HepG2 (cell line): Measurements from ENCODE around the gene FBXL2. TPM values are rescaled to one million over a fixed set of nuclear protein-coding genes. Genes with fewer than 3 reads are reported as not detected.
A peak's percentile ranks its signal among the peaks of the same experiment; 100 is the strongest.

ENCODE experiments used
- ATAC-seq: fragments of 200-7000 bp; cut with Tn5 transposase; 3 replicates; pipeline ENCODE4 v1.9.1; 2020; ENCODE audit warnings: mild to moderate bottlenecking, moderate library complexity
- BruUV-seq: library from RNA; stranded (reverse); fragments of 400-500 nt; replicated peaks from 2 replicates; lab custom pipeline; 2021; lab: Mats Ljungman, UMichigan
- CTCF ChIA-PET: fragments of 300-600 bp; formaldehyde crosslinking; extraction: SDS; loops from one replicate; lab custom pipeline; 2021; ENCODE audit warnings: low total read pairs, inconsistent platforms, low intra/inter-chr PET ratio; lab: Yijun Ruan, JAX
- POLR2A ChIA-PET: fragments of 350-600 bp; sonication (Branson Sonifier 250); formaldehyde crosslinking; loops from one replicate; lab custom pipeline; 2020; ENCODE audit warnings: antibody characterized with exemption, inconsistent platforms; lab: Yijun Ruan, JAX
- DNase-seq: peaks from one replicate; pipeline ENCODE4 v3.0.0-alpha.2; 2015; ENCODE audit warnings: low spot score
- FAIRE-seq: peaks from 3 replicates; lab custom pipeline; 2011; peaks lifted over from hg19 to GRCh38; lab: Jason Lieb, UNC
- H2AFZ ChIP-seq: one replicate; pipeline ENCODE4 v1.6.1; 2011; ENCODE audit warnings: low read length, inconsistent platforms
- H3K27ac ChIP-seq: fragments of 300-600 bp; 3 replicates; pipeline ENCODE4 v1.8.0; 2011; ENCODE audit warnings: mixed run types, mild to moderate bottlenecking, mixed read lengths, low read length, inconsistent platforms; ENCODE audit not compliant: insufficient read depth; ENCODE audit errors: extremely low read length
- H3K27me3 ChIP-seq, 2 experiments: fragments of 200-600 bp in 1 of 2; 2 replicates in 1 of 2; 3 replicates in 1 of 2; pipeline versions ENCODE4 v1.6.0 to v1.8.0; 2011; ENCODE audit warnings: low read length in 2 of 2, mild to moderate bottlenecking in 2 of 2, moderate library complexity in 2 of 2, inconsistent platforms in 1 of 2; ENCODE audit not compliant: insufficient read depth in 2 of 2, control insufficient read depth in 1 of 2
- H3K36me3 ChIP-seq, 2 experiments: fragments of 200-600 bp in 1 of 2; replicated peaks in 1 of 2; 2 replicates in 1 of 2; 3 replicates in 1 of 2; pipeline versions ENCODE4 v1.5.1 to v1.8.0; 2011; ENCODE audit warnings: low read length in 2 of 2, inconsistent platforms in 1 of 2; ENCODE audit not compliant: insufficient read depth in 2 of 2, control insufficient read depth in 1 of 2
- H3K4me1 ChIP-seq: 2 replicates; pipeline ENCODE4 v1.5.1; 2012; ENCODE audit warnings: low read length, inconsistent platforms; ENCODE audit not compliant: insufficient read depth
- H3K4me2 ChIP-seq: 2 replicates; pipeline ENCODE4 v1.6.0; 2011; ENCODE audit warnings: low read depth, low read length, inconsistent platforms
- H3K4me3 ChIP-seq, 3 experiments: fragments of 200-600 bp in 1 of 3; sonication (generic), shearing (Covaris generic) in 1 of 3; replicated peaks in 1 of 3; 2 replicates each; pipeline ENCODE4 v1.5.1; 2011 to 2016; ENCODE audit warnings: low read length in 3 of 3, inconsistent platforms in 2 of 3, low read depth in 2 of 3, mild to moderate bottlenecking in 2 of 3, control low read depth in 1 of 3, mixed read lengths in 1 of 3; ENCODE audit not compliant: insufficient read depth in 1 of 3
- H3K79me2 ChIP-seq: one replicate; pipeline ENCODE4 v1.6.1; 2011; ENCODE audit warnings: low read length, inconsistent platforms; ENCODE audit not compliant: insufficient read depth
- H3K9ac ChIP-seq: 2 replicates; pipeline ENCODE4 v1.6.0; 2011; ENCODE audit warnings: mild to moderate bottlenecking, low read depth, low read length, inconsistent platforms; ENCODE audit not compliant: insufficient read depth
- H3K9me3 ChIP-seq: 2 replicates; pipeline ENCODE4 v1.5.1; 2012; ENCODE audit warnings: mild to moderate bottlenecking, low read length
- H4K20me1 ChIP-seq: 2 replicates; pipeline ENCODE4 v1.6.0; 2011; ENCODE audit warnings: inconsistent platforms, mild to moderate bottlenecking, low read length, moderate library complexity; ENCODE audit not compliant: insufficient read depth
- HNF4A ChIP-seq: sonication (generic); formaldehyde crosslinking; IDR thresholded peaks from 2 replicates; pipeline ENCODE4 v1.4.0; 2020; ENCODE audit warnings: missing genetic modification reagents
- HNF4G ChIP-seq, 2 experiments: sonication (generic) in 1 of 2; formaldehyde crosslinking in 1 of 2; IDR thresholded peaks; 2 replicates each; pipeline versions ENCODE4 v1.4.0 to v1.6.1; 2011 to 2020; ENCODE audit warnings: borderline replicate concordance in 2 of 2, low read depth in 2 of 2, mild to moderate bottlenecking in 2 of 2, low read length in 1 of 2, missing genetic modification reagents in 1 of 2, moderate library complexity in 1 of 2
- KMT2B ChIP-seq: IDR thresholded peaks from 2 replicates; pipeline ENCODE4 v1.6.1; 2016; ENCODE audit warnings: missing genetic modification reagents, missing compliant biosample characterization
- MIER3 ChIP-seq: IDR thresholded peaks from 2 replicates; pipeline ENCODE4 v1.6.1; 2016; ENCODE audit warnings: missing compliant biosample characterization, borderline replicate concordance
- SALL1 ChIP-seq: sonication (generic); formaldehyde crosslinking; IDR thresholded peaks from 2 replicates; pipeline ENCODE4 v1.8.0; 2022; ENCODE audit warnings: mild to moderate bottlenecking, missing genetic modification reagents
- STAG1 ChIP-seq: sonication (generic); formaldehyde crosslinking; IDR thresholded peaks from 2 replicates; pipeline ENCODE4 v1.4.0; 2020; ENCODE audit warnings: missing genetic modification reagents
- ZMYM4 ChIP-seq: sonication (generic); formaldehyde crosslinking; IDR thresholded peaks from 2 replicates; pipeline ENCODE4 v1.8.1; 2023; ENCODE audit warnings: mild to moderate bottlenecking, missing genetic modification reagents
- ZNF225 ChIP-seq: sonication (generic); formaldehyde crosslinking; IDR thresholded peaks from 2 replicates; pipeline ENCODE4 v1.4.0; 2020; ENCODE audit warnings: mild to moderate bottlenecking, missing genetic modification reagents
- WGBS: methylation state at CpG from one replicate; pipeline ENCODE4 v1.1.6; 2017; ENCODE audit warnings: low lambda C conversion rate; 5-methylcytosine and 5-hydroxymethylcytosine counted together
- in situ Hi-C: cut with HindIII; loops from 2 replicates; pipeline ENCODE4 v1.10.0; 2017; ENCODE audit warnings: low pct_unique_long_range_greater_than_20kb; ENCODE audit not compliant: extremely low pct_ligation_motif_present
- intact Hi-C: fragments of 100-400 bp; cut with micrococcal nuclease; formaldehyde crosslinking; loops from one replicate; pipeline ENCODE4 v1.10.0; 2022; ENCODE audit not compliant: unreplicated experiment
- polyA plus RNA-seq, 8 experiments: library from polyadenylated mRNA; depleted of rRNA in 3 of 8; stranded (reverse) in 7 of 8; unstranded in 1 of 8; fragments of >200 nt; fragmentation: Illumina TruSeq in 4 of 8; extraction: Trizol in 4 of 8; gene quantifications; 2 replicates each; pipeline versions ENCODE4 v1.2.1 to v1.2.3, GENCODE V29; 2011 to 2016; ENCODE audit warnings: low read depth in 4 of 8, missing spikeins in 1 of 8, mixed read lengths in 1 of 8; ENCODE audit not compliant: insufficient read depth in 1 of 8
- total RNA-seq, 5 experiments: library from RNA; depleted of rRNA; stranded (reverse); fragments of >200 nt; fragmentation: Illumina TruSeq; extraction: Trizol; gene quantifications; 2 replicates each; pipeline ENCODE4 v1.2.3, GENCODE V29; 2016; ENCODE audit warnings: low read depth in 1 of 5
- TF ChIP-seq, protein P1 (sequence below): sonication (generic); formaldehyde crosslinking; IDR thresholded peaks from 2 replicates; pipeline ENCODE4 v1.5.0; 2020; ENCODE audit warnings: mild to moderate bottlenecking, missing genetic modification reagents, moderate library complexity
- TF ChIP-seq, protein P2 (sequence below): sonication (generic); formaldehyde crosslinking; IDR thresholded peaks from 2 replicates; pipeline ENCODE4 v1.4.0; 2020; ENCODE audit warnings: missing genetic modification reagents, borderline replicate concordance

The FBXL2 gene
- total and polyA plus RNA-seq, 2 of the 13 experiments (the other 11 are each of a cell fraction or from before 2014, with no cell fraction given): 1.8 to 5.0 TPM

DNA sequence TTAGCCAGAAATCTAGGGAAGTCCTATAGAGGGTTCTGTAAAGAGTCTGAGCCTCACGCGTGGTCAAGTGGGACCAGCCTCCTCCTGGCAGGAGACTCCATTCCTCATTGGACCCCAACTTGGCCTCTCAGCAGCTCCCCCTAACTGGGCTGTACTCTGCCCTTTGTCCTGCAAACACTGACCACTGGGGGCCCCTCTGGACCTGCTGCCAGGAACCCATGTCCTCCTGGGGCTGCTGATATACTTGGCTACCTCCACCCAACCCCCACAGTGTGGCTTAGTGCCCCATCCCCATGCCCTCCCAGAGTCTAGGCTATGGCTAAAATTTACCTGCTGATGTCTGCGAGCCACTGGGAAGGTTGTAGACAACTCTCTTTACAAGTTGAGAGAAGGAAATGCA is 100.2 kb downstream of the FBXL2 start:
- FAIRE-seq (no peak), ATAC-seq (peak; percentile 76), DNase-seq (no peak)
- Histone ChIP-seq H3K4me2 (no peak overlapping the region), H3K4me3 (no peak overlapping the region), H3K9me3 (no peaks in the 10 kb centered on the region), H3K27ac (no peak overlapping the region), H3K4me1 (peaks cover 10% of the 10 kb centered on the region), H3K27me3 (no peaks in the 10 kb centered on the region), H4K20me1 (no peaks in the 10 kb centered on the region), H2AFZ (no peak overlapping the region), H3K36me3 (peaks cover 0 to 7% of the 10 kb centered on the region in 2 experiments; a peak in 3 of 5 replicates), H3K9ac (no peak overlapping the region), H3K79me2 (no peaks in the 10 kb centered on the region)
- ChIA-PET POLR2A (no interaction called here), CTCF (no interaction called here)
- TF ChIP-seq ZMYM4 (CRISPR knock-in tag): peak; percentile 51; the same call in 1 of the 2 replicates
- no peak for TF ChIP-seq ZNF225 (CRISPR knock-in tag)
- TF ChIP-seq, protein P1, sequence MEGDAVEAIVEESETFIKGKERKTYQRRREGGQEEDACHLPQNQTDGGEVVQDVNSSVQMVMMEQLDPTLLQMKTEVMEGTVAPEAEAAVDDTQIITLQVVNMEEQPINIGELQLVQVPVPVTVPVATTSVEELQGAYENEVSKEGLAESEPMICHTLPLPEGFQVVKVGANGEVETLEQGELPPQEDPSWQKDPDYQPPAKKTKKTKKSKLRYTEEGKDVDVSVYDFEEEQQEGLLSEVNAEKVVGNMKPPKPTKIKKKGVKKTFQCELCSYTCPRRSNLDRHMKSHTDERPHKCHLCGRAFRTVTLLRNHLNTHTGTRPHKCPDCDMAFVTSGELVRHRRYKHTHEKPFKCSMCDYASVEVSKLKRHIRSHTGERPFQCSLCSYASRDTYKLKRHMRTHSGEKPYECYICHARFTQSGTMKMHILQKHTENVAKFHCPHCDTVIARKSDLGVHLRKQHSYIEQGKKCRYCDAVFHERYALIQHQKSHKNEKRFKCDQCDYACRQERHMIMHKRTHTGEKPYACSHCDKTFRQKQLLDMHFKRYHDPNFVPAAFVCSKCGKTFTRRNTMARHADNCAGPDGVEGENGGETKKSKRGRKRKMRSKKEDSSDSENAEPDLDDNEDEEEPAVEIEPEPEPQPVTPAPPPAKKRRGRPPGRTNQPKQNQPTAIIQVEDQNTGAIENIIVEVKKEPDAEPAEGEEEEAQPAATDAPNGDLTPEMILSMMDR (CRISPR knock-in tag): peak; percentile 56
- TF ChIP-seq, protein P2, sequence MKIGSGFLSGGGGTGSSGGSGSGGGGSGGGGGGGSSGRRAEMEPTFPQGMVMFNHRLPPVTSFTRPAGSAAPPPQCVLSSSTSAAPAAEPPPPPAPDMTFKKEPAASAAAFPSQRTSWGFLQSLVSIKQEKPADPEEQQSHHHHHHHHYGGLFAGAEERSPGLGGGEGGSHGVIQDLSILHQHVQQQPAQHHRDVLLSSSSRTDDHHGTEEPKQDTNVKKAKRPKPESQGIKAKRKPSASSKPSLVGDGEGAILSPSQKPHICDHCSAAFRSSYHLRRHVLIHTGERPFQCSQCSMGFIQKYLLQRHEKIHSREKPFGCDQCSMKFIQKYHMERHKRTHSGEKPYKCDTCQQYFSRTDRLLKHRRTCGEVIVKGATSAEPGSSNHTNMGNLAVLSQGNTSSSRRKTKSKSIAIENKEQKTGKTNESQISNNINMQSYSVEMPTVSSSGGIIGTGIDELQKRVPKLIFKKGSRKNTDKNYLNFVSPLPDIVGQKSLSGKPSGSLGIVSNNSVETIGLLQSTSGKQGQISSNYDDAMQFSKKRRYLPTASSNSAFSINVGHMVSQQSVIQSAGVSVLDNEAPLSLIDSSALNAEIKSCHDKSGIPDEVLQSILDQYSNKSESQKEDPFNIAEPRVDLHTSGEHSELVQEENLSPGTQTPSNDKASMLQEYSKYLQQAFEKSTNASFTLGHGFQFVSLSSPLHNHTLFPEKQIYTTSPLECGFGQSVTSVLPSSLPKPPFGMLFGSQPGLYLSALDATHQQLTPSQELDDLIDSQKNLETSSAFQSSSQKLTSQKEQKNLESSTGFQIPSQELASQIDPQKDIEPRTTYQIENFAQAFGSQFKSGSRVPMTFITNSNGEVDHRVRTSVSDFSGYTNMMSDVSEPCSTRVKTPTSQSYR (CRISPR knock-in tag): 0 out of 2 replicates have a peak, but pooled peaks have one; percentile 13
- no peak for TF ChIP-seq MIER3 (CRISPR knock-in tag)
- TF ChIP-seq HNF4A (CRISPR knock-in tag): peak; percentile 30; the same call in 1 of the 2 replicates
- 0 out of 2 replicates have a peak, but pooled peaks have one; percentile 24 for TF ChIP-seq HNF4G (IDR thresholded peaks at IDR 0.05; ENCODE audit: borderline replicate concordance, low read depth, low read length)
- TF ChIP-seq HNF4G (CRISPR knock-in tag; IDR thresholded peaks at IDR 0.05; ENCODE audit: borderline replicate concordance, low read depth): no peak
- TF ChIP-seq STAG1 (CRISPR knock-in tag): peak; percentile 24; the same call in 1 of the 2 replicates
- 0 out of 2 replicates have a peak, but pooled peaks have one; percentile 13 for TF ChIP-seq SALL1 (CRISPR knock-in tag)
- TF ChIP-seq KMT2B: no peak
- in situ Hi-C loops: no loop called here
- WGBS: 97% methylated on average over 3 of the region's 3 CpGs
- intact Hi-C loops: no loop called here
- BruUV-seq: no TSS peak
